K562 (cell line): Measurements from ENCODE around the gene VGLL1. TPM values are rescaled to one million over a fixed set of nuclear protein-coding genes. Genes with fewer than 3 reads are reported as not detected.

ENCODE experiments used
- ATAC-seq: fragments of 200-7000 bp; cut with Tn5 transposase; 3 replicates; pipeline ENCODE4 v1.9.1; 2020; ENCODE audit warnings: moderate library complexity
- BruUV-seq: library from RNA; stranded (reverse); fragments of 400-500 nt; replicated peaks from 2 replicates; lab custom pipeline; 2021; lab: Mats Ljungman, UMichigan
- CTCF ChIA-PET: fragments of 300-600 bp; formaldehyde crosslinking; extraction: SDS; loops from one replicate; lab custom pipeline; 2021; ENCODE audit warnings: low intra/inter-chr PET ratio; lab: Yijun Ruan, JAX
- POLR2A ChIA-PET: fragments of 300-600, 350-650 bp; sonication (Branson Sonifier 250); formaldehyde crosslinking; extraction: SDS; loops from one replicate; lab custom pipeline; 2021; ENCODE audit warnings: antibody characterized with exemption, inconsistent platforms; lab: Yijun Ruan, JAX
- DNase-seq, 4 experiments: peaks; one replicate each; pipeline versions ENCODE4 v3.0.0 to v3.0.0-alpha.2; 2011 to 2018; ENCODE audit warnings: low spot score in 3 of 4, mixed read lengths in 3 of 4; ENCODE audit errors: extremely low read depth in 1 of 4
- FAIRE-seq: peaks from 2 replicates; lab custom pipeline; 2011; peaks lifted over from hg19 to GRCh38; lab: Jason Lieb, UNC
- H2AFZ ChIP-seq: 2 replicates; pipeline ENCODE4 v1.6.0; 2011; ENCODE audit warnings: low read depth, low read length, control low read depth, inconsistent platforms
- H3K27ac ChIP-seq: fragments of 200-600 bp; 3 replicates; pipeline ENCODE4 v1.8.0; 2011; ENCODE audit warnings: low read depth, mild to moderate bottlenecking, control low read depth, inconsistent platforms, low read length, moderate library complexity, mixed read lengths; ENCODE audit errors: extremely low read depth
- H3K27me3 ChIP-seq, 2 experiments: fragments of 300-600 bp in 1 of 2; 2 replicates in 1 of 2; 3 replicates in 1 of 2; pipeline versions ENCODE4 v1.6.0 to v1.8.0; 2011; ENCODE audit warnings: inconsistent platforms in 2 of 2, low read length in 2 of 2, mild to moderate bottlenecking in 1 of 2, mixed read lengths in 1 of 2, moderate library complexity in 1 of 2; ENCODE audit not compliant: control insufficient read depth in 2 of 2, insufficient read depth in 2 of 2
- H3K36me3 ChIP-seq: fragments of 300-600 bp; 3 replicates; pipeline ENCODE4 v1.8.0; 2011; ENCODE audit warnings: mild to moderate bottlenecking, low read length, inconsistent platforms; ENCODE audit not compliant: control insufficient read depth, insufficient read depth
- H3K4me1 ChIP-seq, 2 experiments: fragments of 200-600 bp in 1 of 2; replicated peaks in 1 of 2; 2 replicates in 1 of 2; 3 replicates in 1 of 2; pipeline versions ENCODE4 v1.5.1 to v1.8.0; 2011; ENCODE audit warnings: inconsistent platforms in 2 of 2, low read length in 2 of 2, mild to moderate bottlenecking in 1 of 2, mixed read lengths in 1 of 2, moderate library complexity in 1 of 2; ENCODE audit not compliant: control insufficient read depth in 2 of 2, insufficient read depth in 2 of 2
- H3K4me2 ChIP-seq: 2 replicates; pipeline ENCODE4 v1.6.1; 2011; ENCODE audit warnings: low read length, control low read depth, inconsistent platforms, mixed read lengths; ENCODE audit not compliant: insufficient read depth
- H3K4me3 ChIP-seq: fragments of 200-600 bp; sonication (generic), shearing (Covaris generic); 2 replicates; pipeline ENCODE4 v1.5.1; 2016; ENCODE audit warnings: control low read depth, inconsistent platforms
- H3K79me2 ChIP-seq: fragments of 200-600 bp; 3 replicates; pipeline ENCODE4 v1.8.0; 2011; ENCODE audit warnings: low read length, inconsistent platforms; ENCODE audit not compliant: control insufficient read depth, insufficient read depth
- H3K9ac ChIP-seq, 2 experiments: 2 replicates each; pipeline versions ENCODE4 v1.6.0 to v1.6.1; 2011; ENCODE audit warnings: low read depth in 2 of 2, low read length in 2 of 2, control low read depth in 1 of 2, inconsistent platforms in 1 of 2, mild to moderate bottlenecking in 1 of 2, mixed read lengths in 1 of 2; ENCODE audit not compliant: insufficient read depth in 1 of 2
- H3K9me1 ChIP-seq: one replicate; pipeline ENCODE4 v1.6.0; 2011; ENCODE audit warnings: inconsistent platforms, mild to moderate bottlenecking, low read length, moderate library complexity; ENCODE audit not compliant: control insufficient read depth, insufficient read depth
- H3K9me3 ChIP-seq: replicated peaks from 2 replicates; pipeline ENCODE4 v1.5.1; 2011; ENCODE audit warnings: low read depth, low read length, inconsistent platforms; ENCODE audit not compliant: control insufficient read depth, insufficient read depth
- H4K20me1 ChIP-seq: replicated peaks from 2 replicates; pipeline ENCODE4 v1.6.1; 2011; ENCODE audit warnings: low read length, inconsistent platforms, mixed read lengths; ENCODE audit not compliant: control insufficient read depth, insufficient read depth
- BACH1 ChIP-seq: fragments of 200-800 bp; sonication (Bioruptor generic); IDR thresholded peaks from 2 replicates; pipeline ENCODE4 v1.6.1; 2016; ENCODE audit warnings: missing genetic modification characterization, missing compliant biosample characterization
- CBFB ChIP-seq: sonication (generic); formaldehyde crosslinking; IDR thresholded peaks from 2 replicates; pipeline ENCODE4 v1.4.0; 2020; ENCODE audit warnings: mild to moderate bottlenecking, missing genetic modification reagents
- CREM ChIP-seq: IDR thresholded peaks from 2 replicates; pipeline ENCODE4 v1.6.1; 2014; ENCODE audit warnings: antibody characterized with exemption, low read depth
- POLR3A ChIP-seq: IDR thresholded peaks from 2 replicates; pipeline ENCODE4 v1.6.1; 2011; ENCODE audit warnings: borderline replicate concordance, mild to moderate bottlenecking, moderate library complexity; ENCODE audit not compliant: insufficient read length, insufficient read depth; ENCODE audit errors: extremely low read depth
- ZNF696 ChIP-seq: fragments of 250-450 bp; sonication (Bioruptor Pico); conservative IDR thresholded peaks from 2 replicates; pipeline ENCODE4 v1.4.0; 2020; ENCODE audit warnings: mild to moderate bottlenecking, moderate library complexity
- WGBS: fragments of 100-300 bp; shearing (Covaris generic); methylation state at CpG from one replicate; pipeline ENCODE4 v1.1.6; 2016; ENCODE audit warnings: low coverage, mixed read lengths; ENCODE audit not compliant: insufficient coverage; ENCODE audit errors: missing lambda C conversion rate; 5-methylcytosine and 5-hydroxymethylcytosine counted together
- in situ Hi-C: fragments of 300-500 bp; cut with MboI; formaldehyde crosslinking; loops from 4 replicates; pipeline ENCODE4 v1.15.0; 2018; ENCODE audit warnings: inconsistent platforms, mixed read lengths
- intact Hi-C: fragments of 100-400 bp; cut with micrococcal nuclease; formaldehyde crosslinking; loops from 2 replicates; pipeline ENCODE4 v1.14.2; 2022
- polyA plus RNA-seq, 8 experiments: library from polyadenylated mRNA; depleted of rRNA in 4 of 8; stranded (reverse) in 5 of 8; unstranded in 3 of 8; fragments of >200 nt; fragmentation: Nextera tagmentation in 2 of 8; fragmentation: Illumina TruSeq in 1 of 8; extraction: Ambion mirVana in 2 of 8; extraction: Trizol in 1 of 8; gene quantifications; 2 replicates each; pipeline versions ENCODE4 v1.2.1 to v1.2.3, GENCODE V29; 2011 to 2014; ENCODE audit warnings: inconsistent platforms in 1 of 8, missing spikeins in 1 of 8
- total RNA-seq, 7 experiments: library from RNA; depleted of rRNA in 6 of 7; stranded (reverse); fragments of >200 nt in 6 of 7; fragmentation: Illumina TruSeq in 2 of 7; extraction: Trizol in 2 of 7; gene quantifications; 2 replicates each; pipeline versions ENCODE4 v1.2.1 to v1.2.3, GENCODE V29; 2011 to 2021; ENCODE audit warnings: low replicate concordance in 1 of 7
- TF ChIP-seq, protein P1 (sequence below): fragments of 200-400 bp; formaldehyde crosslinking; IDR thresholded peaks from 2 replicates; pipeline ENCODE4 v1.6.1; 2017; ENCODE audit warnings: mild to moderate bottlenecking, low read depth, low read length, moderate library complexity

VGLL1 gene
- total and polyA plus RNA-seq, 9 of the 15 experiments (the other 6 are each of a cell fraction or from before 2014, with no cell fraction given), result not detected

GRCh38 chrX:136542281-136542680 lies 10.3 kb downstream of the VGLL1 start:
- TF ChIP-seq BACH1 (tag) (no peak), CREM (no peak), POLR3A (no peak), CBFB (CRISPR knock-in tag) (no peak), ZNF696 (CRISPR knock-in tag) (no peak)
- TF ChIP-seq, protein P1, sequence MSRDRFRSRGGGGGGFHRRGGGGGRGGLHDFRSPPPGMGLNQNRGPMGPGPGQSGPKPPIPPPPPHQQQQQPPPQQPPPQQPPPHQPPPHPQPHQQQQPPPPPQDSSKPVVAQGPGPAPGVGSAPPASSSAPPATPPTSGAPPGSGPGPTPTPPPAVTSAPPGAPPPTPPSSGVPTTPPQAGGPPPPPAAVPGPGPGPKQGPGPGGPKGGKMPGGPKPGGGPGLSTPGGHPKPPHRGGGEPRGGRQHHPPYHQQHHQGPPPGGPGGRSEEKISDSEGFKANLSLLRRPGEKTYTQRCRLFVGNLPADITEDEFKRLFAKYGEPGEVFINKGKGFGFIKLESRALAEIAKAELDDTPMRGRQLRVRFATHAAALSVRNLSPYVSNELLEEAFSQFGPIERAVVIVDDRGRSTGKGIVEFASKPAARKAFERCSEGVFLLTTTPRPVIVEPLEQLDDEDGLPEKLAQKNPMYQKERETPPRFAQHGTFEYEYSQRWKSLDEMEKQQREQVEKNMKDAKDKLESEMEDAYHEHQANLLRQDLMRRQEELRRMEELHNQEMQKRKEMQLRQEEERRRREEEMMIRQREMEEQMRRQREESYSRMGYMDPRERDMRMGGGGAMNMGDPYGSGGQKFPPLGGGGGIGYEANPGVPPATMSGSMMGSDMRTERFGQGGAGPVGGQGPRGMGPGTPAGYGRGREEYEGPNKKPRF, result no peak
- in situ Hi-C loops, result no loop called here
- Histone ChIP-seq H3K27ac (no peak overlapping the region), H3K79me2 (no peaks in the 10 kb centered on the region), H4K20me1 (no peaks in the 10 kb centered on the region), H3K36me3 (no peaks in the 10 kb centered on the region), H3K9me3 (no peaks in the 10 kb centered on the region), H3K27me3 (peaks cover 0 to 27% of the 10 kb centered on the region in 2 experiments), H2AFZ (no peak overlapping the region), H3K9ac (no peak overlapping the region), H3K4me2 (no peak overlapping the region), H3K4me3 (no peak overlapping the region), H3K9me1 (no peaks in the 10 kb centered on the region), H3K4me1 (peaks cover 0 to 8% of the 10 kb centered on the region in 2 experiments; a peak in 1 of 5 replicates)
- DNase-seq (no peak), FAIRE-seq (no peak), ATAC-seq (no peak)
- CTCF ChIA-PET, result no interaction called here
- 0% methylated on average over 5 of the region's 7 CpGs for WGBS
- intact Hi-C loops, result no loop called here
- POLR2A ChIA-PET, result interaction anchor here (0.6 kb wide), 2 partner anchors 340 to 1283 kb away, joined by 3 to 4 read pairs; no protein-coding TSS in a partner anchor
- no TSS peak for BruUV-seq
